Left lung (tissue), 14 donors: Measurements from ENCODE around the gene USB1. TPM values are rescaled to one million over a fixed set of nuclear protein-coding genes. Genes with fewer than 3 reads are reported as not detected.

ENCODE experiments used
- ATAC-seq: fragments of 200-7000 bp; cut with Tn5 transposase; one replicate; pipeline ENCODE4 v1.9.1; 2020; ENCODE audit warnings: moderate library complexity
- DNase-seq, 4 donors: peaks; one replicate each; pipeline ENCODE4 v3.0.0-alpha.2; 2013 to 2020
- H3K27ac ChIP-seq, 2 donors: fragments of 200-600 bp; sonication (generic) in 1 of 2; one replicate each; pipeline versions ENCODE4 v1.5.0 to v1.8.0; 2020 to 2021
- H3K27me3 ChIP-seq, 2 donors: fragments of 200-600 bp; sonication (generic) in 1 of 2; one replicate each; pipeline versions ENCODE4 v1.5.0 to v1.8.0; 2020 to 2021
- H3K36me3 ChIP-seq, 2 donors: fragments of 200-600 bp; sonication (generic) in 1 of 2; one replicate each; pipeline versions ENCODE4 v1.5.0 to v1.8.0; 2020 to 2021
- H3K4me1 ChIP-seq, 2 donors: fragments of 200-600 bp; one replicate each; pipeline ENCODE4 v1.8.0; 2021
- H3K4me3 ChIP-seq, 2 donors: fragments of 200-600 bp; sonication (generic) in 1 of 2; one replicate each; pipeline versions ENCODE4 v1.5.0 to v1.8.0; 2020 to 2021; ENCODE audit warnings: mild to moderate bottlenecking in 1 of 2
- H3K9me3 ChIP-seq, 2 donors: fragments of 200-600 bp; sonication (generic) in 1 of 2; one replicate each; pipeline versions ENCODE4 v1.5.0 to v1.8.0; 2020 to 2021
- CTCF ChIP-seq, 2 donors: fragments of 200-600 bp; sonication (generic) in 1 of 2; IDR thresholded peaks; one replicate each; pipeline versions ENCODE4 v1.5.0 to v1.8.0; 2021; ENCODE audit warnings: antibody characterized with exemption in 2 of 2
- intact Hi-C, 2 donors: fragments of 100-400 bp; cut with DNase I; formaldehyde crosslinking; loops; one replicate each; pipeline versions ENCODE4 v1.11.2 to v1.14.2; 2022
- long read RNA-seq, 12 donors: library from polyadenylated mRNA in 2 of 12; unstranded in 2 of 12; transcript quantifications; one replicate each; pipeline ENCODE4 v2.0.0 and lab custom pipeline, GENCODE V29; 2019 to 2026
- polyA plus RNA-seq, 6 donors: library from polyadenylated mRNA; unstranded; fragments of 120-200 nt; gene quantifications; one replicate each; pipeline ENCODE4 v1.2.1, GENCODE V29; 2013; ENCODE audit not compliant: insufficient read length in 6 of 6
- total RNA-seq, 2 donors: library from RNA; stranded (reverse); fragmentation: NEBNext Ultra II Directional; extraction: Animal tissue kit (Norgen Biotek cat#: 25700); gene quantifications; one replicate each; pipeline ENCODE4 v1.2.1, GENCODE V29; 2021
- donor health status: DM: no; HTN: yes; CAD: no.
- donor health status: DM: no; HTN: no; CAD: no.

USB1 gene
- total RNA-seq (10 to 100 TPM; 48.0 to 50.9 TPM), polyA plus RNA-seq (10 to 100 TPM; 21.5 to 29.6 (median 23.8) TPM)
- long read RNA-seq, donor 1, partial matches to known transcripts, result 0 of 10 reads
- long read RNA-seq, donor 1, other reads (novel, unspliced or antisense), result 0 of 10 reads
- long read RNA-seq, donor 2, transcript USB1-201 (7 exons, 2,282 nt), result major isoform, 10 of 15 reads
- long read RNA-seq, donor 2, partial matches to known transcripts, result 0 of 15 reads
- long read RNA-seq, donor 2, other reads (novel, unspliced or antisense), result 0 of 15 reads
- long read RNA-seq, donor 3, partial matches to known transcripts, result 0 of 4 reads
- long read RNA-seq, donor 3, other reads (novel, unspliced or antisense), result 0 of 4 reads
- long read RNA-seq, donor 4, partial matches to known transcripts, result 0 of 6 reads
- long read RNA-seq, donor 4, other reads (novel, unspliced or antisense), result 3 of 6 reads
- long read RNA-seq, donor 5, transcript USB1-201 (7 exons, 2,282 nt), result major isoform, 7 of 8 reads
- long read RNA-seq, donor 5, partial matches to known transcripts, result 0 of 8 reads
- long read RNA-seq, donor 5, other reads (novel, unspliced or antisense), result 0 of 8 reads
- long read RNA-seq, donor 6, transcript USB1-201 (7 exons, 2,282 nt), result major isoform, 6 of 9 reads
- long read RNA-seq, donor 6, partial matches to known transcripts, result 0 of 9 reads
- long read RNA-seq, donor 6, other reads (novel, unspliced or antisense), result 0 of 9 reads
- long read RNA-seq, donor 7, partial matches to known transcripts, result 0 of 5 reads
- long read RNA-seq, donor 7, other reads (novel, unspliced or antisense), result 0 of 5 reads
- long read RNA-seq, donor 8, transcript USB1-201 (7 exons, 2,282 nt), result major isoform, 6 of 17 reads
- long read RNA-seq, donor 8, partial matches to known transcripts, result 0 of 17 reads
- long read RNA-seq, donor 8, other reads (novel, unspliced or antisense), result 9 of 17 reads
- long read RNA-seq, donor 9, result 0 reads
- long read RNA-seq, donor 10, partial matches to known transcripts, result 0 of 3 reads
- long read RNA-seq, donor 10, other reads (novel, unspliced or antisense), result 0 of 3 reads
- long read RNA-seq, donor 11, result 0 reads
- long read RNA-seq, donor 12, transcript USB1-201 (7 exons, 2,282 nt), result major isoform, 6 of 22 reads
- long read RNA-seq, donor 12, partial matches to known transcripts, result 14 of 22 reads
- long read RNA-seq, donor 12, other reads (novel, unspliced or antisense), result 0 of 22 reads

- no peaks in the 10 kb centered on the region for H3K9me3 ChIP-seq
- peaks cover 15 to 54% of the 10 kb centered on the region in 2 donors for H3K4me1 ChIP-seq
- ATAC-seq (peak; percentile 91), DNase-seq (peak; percentile 78 to 98 (median 88))
- no peaks in the 10 kb centered on the region for H3K27me3 ChIP-seq
- H3K4me3 ChIP-seq, result peak within 1 kb of the TSS; percentile 60 to 77
- H3K27ac ChIP-seq, result peak within 1 kb of the TSS; percentile 90 to 97
- intact Hi-C loops, result loop anchor here (5.0 to 10.0 kb wide), 2 partner anchors 96 to 104 kb away; no protein-coding TSS in a partner anchor
- H3K36me3 ChIP-seq, result peaks cover 0 to 42% of the 10 kb centered on the region in 2 donors
- TF ChIP-seq CTCF (IDR thresholded peaks at IDR 0.05), result peak; percentile 64 to 69
These were observed at the start of gene USB1 for GRCh38 chr16:58000706-58001676. TSS of gene USB1 (plus strand) at chr16:58001407. CDS start at chr16:58001484, 77 bp downstream.

GRCh38 chr16:57952909-57953308 lies 48.3 kb upstream of the USB1 start:
- Histone ChIP-seq H3K27ac (no peak overlapping the region), H3K4me1 (no peaks in the 10 kb centered on the region), H3K4me3 (no peak overlapping the region), H3K36me3 (no peaks in the 10 kb centered on the region), H3K27me3 (no peaks in the 10 kb centered on the region), H3K9me3 (no peaks in the 10 kb centered on the region)
- DNase-seq (peak in 1 of 4 donors; percentile 71), ATAC-seq (peak; percentile 90)
- no peak for TF ChIP-seq CTCF (IDR thresholded peaks at IDR 0.05)
- intact Hi-C loops, result no loop called here

- Histone ChIP-seq H3K9me3 (no peaks in the 10 kb centered on the region), H3K27me3 (no peaks in the 10 kb centered on the region), H3K27ac (no peak overlapping the region), H3K4me1 (no peaks in the 10 kb centered on the region), H3K4me3 (no peak overlapping the region), H3K36me3 (no peaks in the 10 kb centered on the region)
- TF ChIP-seq CTCF (IDR thresholded peaks at IDR 0.05), result no peak
- DNase-seq, result no peak
- intact Hi-C loops, result no loop called here
- ATAC-seq, result no peak
These were observed 47.4 kb upstream of the USB1 start for GRCh38 chr16:57953857-57954256.

- no peak overlapping the region for H3K27ac ChIP-seq
- no peaks in the 10 kb centered on the region for H3K36me3 ChIP-seq
- DNase-seq (peak in 1 of 4 donors; percentile 70), ATAC-seq (peak; percentile 77)
- no peaks in the 10 kb centered on the region for H3K27me3 ChIP-seq
- TF ChIP-seq CTCF (IDR thresholded peaks at IDR 0.05), result peak; percentile 12 to 17
- intact Hi-C loops, result no loop called here
- H3K4me1 ChIP-seq, result no peaks in the 10 kb centered on the region
- H3K9me3 ChIP-seq, result no peaks in the 10 kb centered on the region
- no peak overlapping the region for H3K4me3 ChIP-seq
These were observed 45.5 kb upstream of the USB1 start for GRCh38 chr16:57955572-57956188.
